Body of pancreas (tissue), 4 donors: Measurements from ENCODE around the gene FOXP1. TPM values are rescaled to one million over a fixed set of nuclear protein-coding genes. Genes with fewer than 3 reads are reported as not detected.

ENCODE experiments used
- ATAC-seq: fragments of 150-250 bp; one replicate; pipeline ENCODE4 v1.9.1; 2016
- DNase-seq, 4 donors: peaks; one replicate each; pipeline ENCODE4 v3.0.0-alpha.2; 2019
- H3K27ac ChIP-seq, 4 donors: fragments of 200-600 bp; sonication (generic); 1 replicate in 3 of 4; 2 replicates in 1 of 4; pipeline versions ENCODE4 v1.5.1 to v1.6.1; 2016 to 2019; ENCODE audit warnings: mild to moderate bottlenecking in 1 of 4, mixed read lengths in 1 of 4, moderate library complexity in 1 of 4
- H3K27me3 ChIP-seq, 2 donors: fragments of 200-600 bp; sonication (generic); one replicate each; pipeline ENCODE4 v1.6.0; 2016; ENCODE audit warnings: mild to moderate bottlenecking in 1 of 2
- H3K36me3 ChIP-seq, 2 donors: fragments of 200-600 bp; sonication (generic); replicated peaks in 1 of 2; 2 replicates each; pipeline ENCODE4 v1.5.1; 2016; ENCODE audit warnings: low read depth in 2 of 2; ENCODE audit not compliant: insufficient read depth in 1 of 2
- H3K4me1 ChIP-seq: fragments of 200-600 bp; sonication (generic); one replicate; pipeline ENCODE4 v1.6.0; 2016
- H3K4me3 ChIP-seq, 2 donors: fragments of 200-600 bp; sonication (generic); 1 replicate in 1 of 2; 2 replicates in 1 of 2; pipeline ENCODE4 v1.5.1; 2016 to 2019
- H3K9me3 ChIP-seq, 3 donors: fragments of 200-600 bp; sonication (generic); 1 replicate in 2 of 3; 2 replicates in 1 of 3; pipeline ENCODE4 v1.5.1; 2016
- POLR2A ChIP-seq, 3 donors: fragments of 450-650 bp; IDR thresholded peaks; one replicate each; pipeline ENCODE4 v1.6.1; 2016; ENCODE audit warnings: antibody characterized with exemption in 3 of 3, mild to moderate bottlenecking in 2 of 3
- WGBS, 2 donors: methylation state at CpG; one replicate each; pipeline ENCODE4 v1.1.5; 2017; 5-methylcytosine and 5-hydroxymethylcytosine counted together
- intact Hi-C: fragments of 100-400 bp; cut with DNase I; formaldehyde crosslinking; loops from one replicate; pipeline ENCODE4 v1.15.1; 2023
- total RNA-seq, 2 donors: library from RNA; depleted of rRNA; stranded (reverse); fragments of >200 nt; gene quantifications; one replicate each; pipeline ENCODE4 v1.1.0, GENCODE V29; 2016
- TF ChIP-seq, protein P1 (sequence below), 7 experiments: fragments of 450-650 bp in 4 of 7; fragments of 200-600 bp in 3 of 7; sonication (generic) in 3 of 7; IDR thresholded peaks; one replicate each; pipeline ENCODE4 v1.5.1; 2016 to 2019; ENCODE audit warnings: antibody characterized with exemption in 7 of 7

The FOXP1 gene
- total RNA-seq, 2 donors from 2014 or later = 85.7 to 86.1 TPM

DNA sequence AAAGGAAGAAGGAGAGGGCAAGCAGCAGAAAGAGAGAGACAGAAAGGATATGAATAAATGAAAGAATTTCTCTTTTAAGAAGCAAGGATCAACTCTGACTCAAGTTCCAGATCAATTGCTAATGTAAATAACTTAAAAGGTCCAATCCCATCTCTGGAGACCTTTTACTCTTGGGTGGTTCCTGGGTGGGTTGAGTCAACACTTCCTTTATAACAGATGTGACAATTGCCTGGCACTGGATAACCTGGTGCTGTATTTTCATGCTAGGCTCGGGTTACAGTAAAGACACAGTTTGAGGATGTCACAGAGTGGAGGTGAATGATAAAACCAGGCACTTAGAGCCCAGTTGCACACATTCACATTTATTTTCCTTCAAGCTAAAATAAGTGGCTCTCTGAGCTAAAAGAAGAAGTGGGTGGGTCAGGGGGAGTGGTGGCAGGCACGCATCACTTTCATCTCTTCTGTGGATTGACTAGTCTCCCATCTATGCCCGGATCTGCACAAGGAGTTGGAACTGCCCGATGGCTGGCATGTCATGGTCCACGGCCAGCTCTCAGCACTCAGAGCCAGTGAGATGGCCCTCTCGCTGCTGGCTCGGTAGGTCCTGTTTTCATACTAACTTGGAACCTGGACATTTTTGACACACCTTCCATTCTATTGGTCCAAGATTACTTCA is 465.8 kb downstream of the FOXP1 start:
- H3K27me3 ChIP-seq = no peaks in the 10 kb centered on the region
- WGBS, 2 donors = 85 to 90% methylated on average over 7 of the region's 7 CpGs
- no peak overlapping the region for H3K27ac ChIP-seq
- DNase-seq (no peak), ATAC-seq (no peak)
- no peak overlapping the region for H3K4me3 ChIP-seq
- intact Hi-C loops = no loop called here
- no peaks in the 10 kb centered on the region for H3K9me3 ChIP-seq
- peaks cover 26% of the 10 kb centered on the region for H3K4me1 ChIP-seq
- TF ChIP-seq POLR2A (IDR thresholded peaks at IDR 0.05) = no peak
- TF ChIP-seq, protein P1, sequence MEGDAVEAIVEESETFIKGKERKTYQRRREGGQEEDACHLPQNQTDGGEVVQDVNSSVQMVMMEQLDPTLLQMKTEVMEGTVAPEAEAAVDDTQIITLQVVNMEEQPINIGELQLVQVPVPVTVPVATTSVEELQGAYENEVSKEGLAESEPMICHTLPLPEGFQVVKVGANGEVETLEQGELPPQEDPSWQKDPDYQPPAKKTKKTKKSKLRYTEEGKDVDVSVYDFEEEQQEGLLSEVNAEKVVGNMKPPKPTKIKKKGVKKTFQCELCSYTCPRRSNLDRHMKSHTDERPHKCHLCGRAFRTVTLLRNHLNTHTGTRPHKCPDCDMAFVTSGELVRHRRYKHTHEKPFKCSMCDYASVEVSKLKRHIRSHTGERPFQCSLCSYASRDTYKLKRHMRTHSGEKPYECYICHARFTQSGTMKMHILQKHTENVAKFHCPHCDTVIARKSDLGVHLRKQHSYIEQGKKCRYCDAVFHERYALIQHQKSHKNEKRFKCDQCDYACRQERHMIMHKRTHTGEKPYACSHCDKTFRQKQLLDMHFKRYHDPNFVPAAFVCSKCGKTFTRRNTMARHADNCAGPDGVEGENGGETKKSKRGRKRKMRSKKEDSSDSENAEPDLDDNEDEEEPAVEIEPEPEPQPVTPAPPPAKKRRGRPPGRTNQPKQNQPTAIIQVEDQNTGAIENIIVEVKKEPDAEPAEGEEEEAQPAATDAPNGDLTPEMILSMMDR (IDR thresholded peaks at IDR 0.05) = no peak
- H3K36me3 ChIP-seq = no peaks in the 10 kb centered on the region

DNA sequence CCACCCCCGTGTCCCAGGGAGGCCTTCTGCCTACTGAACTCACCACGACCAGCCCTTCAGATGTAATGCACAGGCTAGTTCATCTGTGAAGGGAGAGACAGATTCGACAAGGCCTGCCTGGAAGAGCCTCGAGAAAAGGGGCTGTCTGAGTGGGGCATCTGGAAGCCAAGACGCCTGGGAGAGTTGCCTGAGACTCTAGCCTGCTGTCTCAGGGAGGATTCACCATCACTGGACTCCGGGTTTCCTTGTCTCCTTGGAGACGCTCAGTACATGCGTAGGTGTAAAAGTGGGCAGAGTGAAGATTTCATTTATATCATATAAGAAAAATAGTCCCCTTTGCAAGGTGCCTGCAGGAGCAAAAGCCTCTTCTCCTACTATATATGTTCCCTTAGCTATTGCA is 468.9 kb downstream of the FOXP1 start:
- intact Hi-C loops = no loop called here
- DNase-seq (no peak), ATAC-seq (no peak)
- H3K27ac ChIP-seq = no peak overlapping the region
- H3K27me3 ChIP-seq = no peaks in the 10 kb centered on the region
- no peak overlapping the region for H3K4me3 ChIP-seq
- H3K9me3 ChIP-seq = no peaks in the 10 kb centered on the region
- peaks cover 0 to 2% of the 10 kb centered on the region in 2 donors for H3K36me3 ChIP-seq
- WGBS, 2 donors = 86% methylated on average over 8 of the region's 8 CpGs
- peaks cover 18% of the 10 kb centered on the region for H3K4me1 ChIP-seq
- TF ChIP-seq, protein P1 (IDR thresholded peaks at IDR 0.05) = no peak
- no peak for TF ChIP-seq POLR2A (IDR thresholded peaks at IDR 0.05)

DNA sequence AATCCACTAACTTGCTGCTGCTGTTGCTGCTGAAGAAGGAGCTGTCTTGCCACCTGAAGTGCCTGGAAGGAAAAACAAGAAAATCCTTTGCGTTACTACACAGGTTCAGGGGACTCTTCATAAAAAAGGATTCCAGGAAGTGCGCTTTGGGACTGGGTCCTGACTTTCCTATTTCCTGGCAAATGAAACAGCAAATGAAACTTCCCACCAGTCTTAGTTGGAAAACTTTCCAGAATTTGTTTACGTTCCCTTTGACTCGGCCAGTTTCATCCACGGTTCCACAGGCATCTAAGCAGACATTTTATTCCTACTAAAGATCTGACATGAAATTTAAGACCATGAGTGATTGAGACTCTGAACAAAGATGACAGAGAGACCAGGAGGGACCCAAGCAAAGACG is 471.0 kb downstream of the FOXP1 start:
- DNase-seq (no peak), ATAC-seq (no peak)
- intact Hi-C loops = no loop called here
- Histone ChIP-seq H3K4me1 (peaks cover 31% of the 10 kb centered on the region), H3K4me3 (no peak overlapping the region), H3K9me3 (no peaks in the 10 kb centered on the region), H3K27ac (peak overlapping the region in 1 of 4 donors; percentile 13), H3K27me3 (no peaks in the 10 kb centered on the region), H3K36me3 (peaks cover 0 to 2% of the 10 kb centered on the region in 2 donors)
- 62 to 64% methylated on average over 6 of the region's 6 CpGs for WGBS, 2 donors
- no peak for TF ChIP-seq POLR2A (IDR thresholded peaks at IDR 0.05)

DNA sequence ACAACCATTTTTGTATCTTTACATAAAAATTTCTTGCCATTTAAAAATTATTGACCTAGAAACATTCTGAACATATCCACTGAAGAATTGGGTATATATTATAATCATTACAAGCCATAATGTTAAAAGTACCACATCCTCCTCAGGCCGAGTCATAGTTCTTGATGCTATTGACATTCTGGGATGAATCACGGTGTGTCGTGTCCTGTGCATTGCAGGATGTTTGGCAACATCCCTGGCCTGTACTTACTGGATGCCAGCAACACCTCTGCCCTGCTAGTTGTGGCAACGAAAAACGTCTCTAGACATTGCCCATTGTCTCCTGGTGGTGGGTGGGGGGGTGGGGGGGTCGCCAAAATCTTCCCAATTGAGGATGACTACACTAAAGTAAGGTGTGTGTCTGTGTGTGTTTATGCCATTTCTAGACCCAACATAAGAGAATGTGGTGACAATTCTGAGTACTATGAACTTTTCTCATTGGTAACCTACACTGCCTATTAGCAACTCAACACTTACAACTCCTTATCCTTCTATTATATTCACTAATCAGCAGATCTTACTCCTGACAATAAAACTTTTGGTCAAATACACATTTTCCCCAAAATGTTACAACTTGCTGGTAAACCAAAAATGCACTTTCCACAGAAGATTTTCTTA is 471.6 kb downstream of the FOXP1 start:
- 70% methylated on average over 6 of the region's 6 CpGs for WGBS, 2 donors
- no peaks in the 10 kb centered on the region for H3K9me3 ChIP-seq
- no peak overlapping the region for H3K4me3 ChIP-seq
- DNase-seq (no peak), ATAC-seq (no peak)
- TF ChIP-seq POLR2A (IDR thresholded peaks at IDR 0.05) = no peak
- TF ChIP-seq, protein P1 (IDR thresholded peaks at IDR 0.05) = no peak
- intact Hi-C loops = no loop called here
- H3K36me3 ChIP-seq = peaks cover 0 to 2% of the 10 kb centered on the region in 2 donors
- H3K27me3 ChIP-seq = no peaks in the 10 kb centered on the region
- no peak overlapping the region for H3K27ac ChIP-seq
- peaks cover 34% of the 10 kb centered on the region for H3K4me1 ChIP-seq

DNA sequence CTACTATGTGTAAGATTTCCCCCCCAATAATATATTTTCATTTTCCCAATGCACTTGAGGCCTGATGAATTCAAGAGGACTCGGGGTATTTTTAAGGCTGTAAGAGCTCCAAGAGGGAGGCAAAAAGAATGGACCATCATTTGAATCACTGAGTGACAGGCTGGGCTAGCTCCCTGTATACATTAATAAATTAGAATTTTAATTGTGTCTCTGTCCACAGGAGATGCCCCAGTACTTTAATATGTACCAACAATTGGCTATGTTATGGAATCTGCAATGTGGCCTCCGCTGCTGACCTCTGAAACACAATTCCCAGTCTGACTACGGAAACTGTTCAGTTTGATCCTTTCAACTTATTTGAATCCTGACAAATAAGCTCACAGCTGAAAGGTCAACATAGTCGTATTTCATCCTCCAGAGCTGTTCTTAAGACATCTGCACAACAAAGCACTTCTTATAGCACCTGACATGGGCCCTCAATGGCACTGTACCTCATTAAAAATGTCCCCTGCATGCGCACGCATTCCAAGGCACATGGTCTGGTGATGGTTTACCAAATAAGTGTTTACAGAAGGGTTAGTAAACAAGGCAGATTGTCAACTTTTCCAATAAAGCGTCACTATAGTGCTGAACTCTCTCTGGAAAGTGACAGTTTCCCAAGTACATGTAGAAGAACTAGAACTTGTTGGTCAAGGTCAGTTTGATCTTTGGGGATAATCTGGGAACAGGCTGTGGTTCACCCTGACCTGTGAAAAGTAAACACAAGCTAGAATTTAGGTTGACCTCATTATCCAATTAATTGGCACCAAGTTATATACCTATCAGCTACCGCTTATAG is 472.9 kb downstream of the FOXP1 start:
- no peak overlapping the region for H3K4me3 ChIP-seq
- peaks cover 39% of the 10 kb centered on the region for H3K4me1 ChIP-seq
- no peaks in the 10 kb centered on the region for H3K27me3 ChIP-seq
- peak overlapping the region in 1 of 4 donors; percentile 8 for H3K27ac ChIP-seq
- ATAC-seq (no peak), DNase-seq (no peak)
- intact Hi-C loops = no loop called here
- H3K36me3 ChIP-seq = peaks cover 0 to 2% of the 10 kb centered on the region in 2 donors
- WGBS, 2 donors = 71 to 72% methylated on average over 8 of the region's 8 CpGs
- H3K9me3 ChIP-seq = no peaks in the 10 kb centered on the region
- TF ChIP-seq, protein P1 (IDR thresholded peaks at IDR 0.05) = no peak
- no peak for TF ChIP-seq POLR2A (IDR thresholded peaks at IDR 0.05)
